ENCODE measurements around the gene LUC7L2.
"Not testable (repeated sequence)": the region's sequence is repeated elsewhere in the genome, so short reads cannot be mapped to it uniquely, and the experiment has no call there.

LUC7L2 gene

GRCh38 chr7:139340037-139340807 lies 19.5 kb upstream of the LUC7L2 start:
- peak overlapping the region; percentile 94 to 96 for H3K4me3 Mint-ChIP-seq
- peaks cover 5 to 6% of the 10 kb centered on the region in 2 donors for H3K27me3 Mint-ChIP-seq
- H3K27ac Mint-ChIP-seq, result peak overlapping the region; percentile 98
- peak; percentile 82 to 84 for ATAC-seq (replicated peaks)
- peaks cover 6 to 10% of the 10 kb centered on the region in 2 donors for H3K9me3 Mint-ChIP-seq
- peaks cover 17 to 30% of the 10 kb centered on the region in 2 donors for H3K4me1 Mint-ChIP-seq
- DNase-seq, result peak; percentile 98
- peaks cover 19 to 33% of the 10 kb centered on the region in 2 donors for H3K36me3 Mint-ChIP-seq

- DNase-seq, result no peak
- Mint-ChIP-seq H3K9me3 (peaks cover 6 to 10% of the 10 kb centered on the region in 2 donors), H3K36me3 (peaks cover 22 to 36% of the 10 kb centered on the region in 2 donors), H3K4me3 (peak overlapping the region; percentile 94 to 96), H3K27me3 (peaks cover 5 to 6% of the 10 kb centered on the region in 2 donors), H3K4me1 (peaks cover 20 to 34% of the 10 kb centered on the region in 2 donors), H3K27ac (peak overlapping the region; percentile 98)
- no peak for ATAC-seq (replicated peaks)
Measured at GRCh38 chr7:139340808-139341057, 19.0 kb upstream of the LUC7L2 start.

DNA sequence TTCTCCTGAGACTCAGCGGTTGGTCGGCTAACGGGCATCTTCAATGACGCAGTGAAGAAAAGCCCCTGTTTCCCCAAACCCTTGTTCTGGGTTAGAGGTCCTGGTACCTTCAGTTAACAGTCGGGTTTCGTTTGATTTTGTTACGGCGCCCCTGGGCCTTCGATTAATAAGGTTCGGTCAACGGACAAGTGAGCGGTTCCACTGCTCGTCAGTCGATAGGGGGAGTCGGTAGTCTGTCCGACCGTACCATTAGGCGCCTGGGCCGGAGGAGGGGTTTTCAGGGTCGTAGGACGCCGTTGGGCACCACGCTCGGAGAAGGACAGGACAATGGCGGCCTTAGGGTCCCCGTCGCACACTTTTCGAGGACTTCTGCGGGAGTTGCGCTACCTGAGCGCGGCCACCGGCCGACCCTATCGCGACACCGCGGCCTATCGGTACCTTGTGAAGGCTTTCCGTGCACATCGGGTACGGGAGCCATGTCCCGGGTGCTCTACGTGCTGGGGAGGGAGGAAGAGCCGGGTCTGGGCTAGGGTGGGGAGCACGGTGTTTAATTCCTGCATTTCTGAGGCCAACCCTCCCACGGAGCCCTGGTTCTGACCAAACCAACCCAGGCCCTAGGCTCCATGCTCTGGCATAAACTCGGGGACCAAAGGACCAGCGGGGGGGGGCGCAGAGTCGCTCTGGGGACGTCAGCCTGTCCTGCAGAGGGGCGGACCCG lies 18.5 kb upstream of the LUC7L2 start, which contains the start of gene FMC1:
FMC1 (plus strand) TSS at position 280 of the 718 bp plus-strand sequence; CDS start at position 328, 48 bp downstream.
- Mint-ChIP-seq H3K27me3 (peaks cover 5 to 6% of the 10 kb centered on the region in 2 donors), H3K4me3 (peak within 1 kb of the TSS; percentile 94 to 96), H3K36me3 (peaks cover 22 to 39% of the 10 kb centered on the region in 2 donors), H3K4me1 (peaks cover 20 to 34% of the 10 kb centered on the region in 2 donors), H3K9me3 (peaks cover 6 to 10% of the 10 kb centered on the region in 2 donors), H3K27ac (peak within 1 kb of the TSS; percentile 98)
- peak; percentile 84 for DNase-seq
- ATAC-seq (replicated peaks), result peak; percentile 67 to 69

- DNase-seq, result no peak
- Mint-ChIP-seq H3K4me1 (peaks cover 20 to 34% of the 10 kb centered on the region in 2 donors), H3K27me3 (peaks cover 5 to 6% of the 10 kb centered on the region in 2 donors), H3K36me3 (peaks cover 24 to 43% of the 10 kb centered on the region in 2 donors), H3K9me3 (peaks cover 6 to 10% of the 10 kb centered on the region in 2 donors), H3K4me3 (peak overlapping the region; percentile 94 to 96), H3K27ac (peak overlapping the region; percentile 98)
- no peak for ATAC-seq (replicated peaks)
Measured at GRCh38 chr7:139341776-139342226, 17.9 kb upstream of the LUC7L2 start.

DNA sequence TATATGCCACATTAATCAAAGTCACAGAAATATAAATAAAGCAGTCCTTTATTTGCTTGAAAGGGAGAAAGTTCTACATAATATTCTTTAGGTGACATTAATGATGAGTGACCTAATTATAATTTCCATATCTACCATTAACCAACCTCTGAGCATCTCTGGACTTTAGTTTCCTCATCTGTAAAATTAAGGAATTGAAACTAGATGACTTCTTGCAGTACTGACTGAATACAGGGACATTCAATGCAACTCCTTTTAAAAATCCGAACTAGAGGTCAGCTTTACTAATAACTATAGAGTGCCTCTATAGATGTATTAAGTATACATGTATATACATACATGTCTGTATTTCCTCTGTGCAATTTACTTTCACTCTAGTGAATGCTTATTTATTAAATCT lies 14.7 kb upstream of the LUC7L2 start:
- H3K4me3 Mint-ChIP-seq, result no peak overlapping the region
- peaks cover 15 to 34% of the 10 kb centered on the region in 2 donors for H3K4me1 Mint-ChIP-seq
- ATAC-seq (replicated peaks) (no peak), DNase-seq (no peak)
- H3K36me3 Mint-ChIP-seq, result peaks cover 25 to 49% of the 10 kb centered on the region in 2 donors
- peak overlapping the region; percentile 53 for H3K27ac Mint-ChIP-seq
- peaks cover 2 to 4% of the 10 kb centered on the region in 2 donors for H3K9me3 Mint-ChIP-seq
- peaks cover 5 to 6% of the 10 kb centered on the region in 2 donors for H3K27me3 Mint-ChIP-seq

DNA sequence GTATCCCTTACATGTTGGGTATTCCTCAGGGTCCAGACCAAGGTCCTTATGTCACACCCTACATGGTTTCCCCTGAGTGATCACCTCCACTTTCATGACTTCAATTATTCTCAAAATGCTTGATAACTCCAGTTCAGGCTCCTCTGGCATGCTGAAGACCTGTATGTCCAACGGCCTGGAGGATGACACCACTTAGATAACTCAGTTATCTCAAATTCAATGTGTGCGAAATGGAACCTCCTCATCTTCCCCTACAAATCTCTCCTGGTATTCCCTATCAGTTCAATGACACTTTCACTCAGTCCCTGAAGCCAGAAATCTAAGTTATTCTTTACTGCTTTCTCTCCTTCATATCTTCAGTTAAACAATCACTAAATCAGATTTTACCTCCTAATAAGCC lies 8.7 kb upstream of the LUC7L2 start:
- Mint-ChIP-seq H3K27ac (no peak overlapping the region), H3K36me3 (peaks cover 25 to 45% of the 10 kb centered on the region in 2 donors), H3K9me3 (no peaks in the 10 kb centered on the region), H3K4me3 (no peak overlapping the region), H3K27me3 (no peaks in the 10 kb centered on the region), H3K4me1 (no peaks in the 10 kb centered on the region)
- ATAC-seq (replicated peaks) (no peak), DNase-seq (no peak)

- H3K36me3 Mint-ChIP-seq, result peaks cover 19 to 34% of the 10 kb centered on the region in 2 donors
- no peak for DNase-seq
Measured at GRCh38 chr7:139354729-139355128, 5.0 kb upstream of the LUC7L2 start.

GRCh38 chr7:139355320-139355719 lies 4.4 kb upstream of the LUC7L2 start:
- peaks cover 17 to 34% of the 10 kb centered on the region in 2 donors for H3K36me3 Mint-ChIP-seq
- H3K4me3 Mint-ChIP-seq, result no peak overlapping the region
- peaks cover 0 to 12% of the 10 kb centered on the region in 2 donors for H3K4me1 Mint-ChIP-seq
- no peak for ATAC-seq (replicated peaks)
- no peak for DNase-seq
- H3K27ac Mint-ChIP-seq, result no peak overlapping the region
- H3K27me3 Mint-ChIP-seq, result no peaks in the 10 kb centered on the region
- H3K9me3 Mint-ChIP-seq, result no peaks in the 10 kb centered on the region

More at GRCh38 chr7:139354729-139355128, 5.0 kb upstream of the LUC7L2 start:
- peaks cover 0 to 11% of the 10 kb centered on the region in 2 donors for H3K4me1 Mint-ChIP-seq
- H3K9me3 Mint-ChIP-seq, result no peaks in the 10 kb centered on the region
- H3K27me3 Mint-ChIP-seq, result no peaks in the 10 kb centered on the region
- no peak for ATAC-seq (replicated peaks)
- no peak overlapping the region for H3K27ac Mint-ChIP-seq
- no peak overlapping the region for H3K4me3 Mint-ChIP-seq

GRCh38 chr7:139357729-139358506 lies 1.8 kb upstream of the LUC7L2 start:
- H3K9me3 Mint-ChIP-seq; H3K27me3 Mint-ChIP-seq; DNase-seq; ATAC-seq (replicated peaks): not testable (repeated sequence)
- Mint-ChIP-seq H3K4me3 (peak overlapping the region; percentile 98 to 99), H3K4me1 (peaks cover 4 to 31% of the 10 kb centered on the region in 2 donors), H3K27ac (peak overlapping the region; percentile 99), H3K36me3 (peaks cover 5 to 26% of the 10 kb centered on the region in 2 donors)

GRCh38 chr7:139358541-139359365 lies 941 bp upstream of the LUC7L2 start:
- Mint-ChIP-seq H3K27ac (peak overlapping the region; percentile 99), H3K4me3 (peak overlapping the region; percentile 98 to 99), H3K36me3 (peaks cover 6 to 28% of the 10 kb centered on the region in 2 donors), H3K27me3 (no peaks in the 10 kb centered on the region), H3K9me3 (no peaks in the 10 kb centered on the region), H3K4me1 (peaks cover 6 to 33% of the 10 kb centered on the region in 2 donors)
- peak; percentile 5 to 14 for ATAC-seq (replicated peaks)
- peak; percentile 35 for DNase-seq

DNA sequence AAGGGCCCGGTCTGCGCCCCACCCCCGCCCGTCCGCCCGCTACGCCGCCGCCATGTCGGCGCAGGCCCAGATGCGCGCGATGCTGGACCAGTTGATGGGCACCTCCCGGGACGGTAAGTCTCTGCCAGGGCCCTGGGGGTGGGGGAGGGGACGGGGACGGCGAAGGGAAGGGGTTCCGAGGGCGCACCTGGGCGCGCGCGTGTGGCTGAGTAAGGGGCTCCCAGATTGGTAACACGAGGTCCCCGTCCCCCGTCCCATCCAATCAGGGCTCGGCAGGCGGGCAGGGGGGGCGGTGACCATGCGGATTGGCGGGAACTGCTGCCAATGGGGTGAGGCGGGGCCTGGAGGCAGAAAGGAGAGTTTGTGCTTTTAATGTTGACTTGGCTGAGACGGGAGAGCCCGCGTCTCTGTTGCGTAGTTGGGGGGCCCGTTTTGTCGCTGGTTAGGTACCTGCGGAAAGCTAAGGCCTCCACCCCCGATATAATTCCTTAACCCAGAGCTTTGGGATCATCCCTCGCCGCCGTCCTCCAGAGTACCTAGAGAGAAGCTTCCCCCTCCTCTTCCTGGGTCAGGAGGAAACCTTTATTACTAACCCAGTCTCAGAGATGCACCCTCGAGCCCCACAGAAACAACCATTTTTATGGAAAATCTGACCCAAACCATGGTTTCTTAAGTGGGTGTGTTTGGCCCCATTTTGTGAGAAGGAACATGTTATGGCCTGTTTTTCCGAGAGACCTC lies 685 bp downstream of the LUC7L2 start:
- peak overlapping the region; percentile 98 to 99 for H3K4me3 Mint-ChIP-seq
- peaks cover 9 to 41% of the 10 kb centered on the region in 2 donors for H3K4me1 Mint-ChIP-seq
- peaks cover 10 to 30% of the 10 kb centered on the region in 2 donors for H3K36me3 Mint-ChIP-seq
- peak; percentile 96 for DNase-seq
- ATAC-seq (replicated peaks), result peak; percentile 80
- no peaks in the 10 kb centered on the region for H3K27me3 Mint-ChIP-seq
- H3K27ac Mint-ChIP-seq, result peak overlapping the region; percentile 99
- H3K9me3 Mint-ChIP-seq, result no peaks in the 10 kb centered on the region

DNA sequence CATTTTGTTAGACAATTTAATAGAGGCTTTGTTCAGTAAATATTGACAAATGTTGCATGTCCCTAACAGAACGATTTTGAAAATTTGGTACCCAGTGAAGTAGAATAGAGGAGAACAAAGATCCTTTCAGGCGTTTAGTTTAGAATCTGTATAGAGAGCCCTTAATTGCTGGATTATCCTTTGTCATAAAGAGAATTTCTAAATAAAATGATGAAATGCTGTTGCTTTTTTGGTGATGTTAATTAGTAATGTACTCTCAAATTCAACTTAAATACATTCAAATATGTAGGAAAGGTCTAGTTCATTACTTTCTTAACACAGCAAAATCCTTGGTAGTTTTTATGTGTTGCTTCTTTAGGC lies 1.2 kb downstream of the LUC7L2 start:
- Mint-ChIP-seq H3K36me3 (peaks cover 11 to 30% of the 10 kb centered on the region in 2 donors), H3K4me3 (peak overlapping the region; percentile 98 to 99), H3K27me3 (no peaks in the 10 kb centered on the region), H3K27ac (peak overlapping the region; percentile 99), H3K9me3 (no peaks in the 10 kb centered on the region), H3K4me1 (peaks cover 12 to 47% of the 10 kb centered on the region in 2 donors)
- no peak for DNase-seq
- no peak for ATAC-seq (replicated peaks)

DNA sequence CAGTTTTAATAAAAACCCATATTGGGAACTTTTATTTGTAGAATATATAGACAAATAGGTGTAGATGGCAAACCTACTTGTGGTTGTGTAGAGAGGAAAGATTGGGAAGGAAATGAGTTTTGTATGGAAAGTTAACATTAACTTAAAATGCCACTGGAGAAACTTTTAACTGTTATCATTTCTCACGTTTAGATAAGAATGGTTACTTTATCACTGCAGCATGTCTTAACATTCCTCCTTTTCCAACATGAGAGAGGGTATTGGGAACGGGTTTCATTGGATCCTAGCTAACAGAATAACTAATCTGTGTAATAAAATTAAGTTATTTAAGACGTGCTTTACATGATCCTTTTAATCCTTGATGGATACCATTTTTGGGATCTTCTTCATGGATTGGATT lies 1.8 kb downstream of the LUC7L2 start:
- Mint-ChIP-seq H3K27ac (peak overlapping the region; percentile 69), H3K9me3 (no peaks in the 10 kb centered on the region), H3K27me3 (no peaks in the 10 kb centered on the region), H3K36me3 (peaks cover 11 to 30% of the 10 kb centered on the region in 2 donors), H3K4me1 (peaks cover 12 to 47% of the 10 kb centered on the region in 2 donors), H3K4me3 (peak overlapping the region; percentile 59 to 99)
- ATAC-seq (replicated peaks) (no peak), DNase-seq (no peak)

All from stimulated activated naive B cell treated with anti-CD40 and anti-IgM and Interleukin-4, amounts not matched to agents 10 μg/mL and 1 μg/mL and 100 μg/mL, for 72 hours (primary cell).